ENCODE results near the gene ZMIZ2. TPM values are rescaled to one million over a fixed set of nuclear protein-coding genes. Genes with fewer than 3 reads are reported as not detected.

The ZMIZ2 gene
- total and polyA plus RNA-seq, 9 of the 15 experiments (the other 6 are each of a cell fraction or from before 2014, with no cell fraction given) = 0.13 to 40.3 (median 4.9) TPM

DNA sequence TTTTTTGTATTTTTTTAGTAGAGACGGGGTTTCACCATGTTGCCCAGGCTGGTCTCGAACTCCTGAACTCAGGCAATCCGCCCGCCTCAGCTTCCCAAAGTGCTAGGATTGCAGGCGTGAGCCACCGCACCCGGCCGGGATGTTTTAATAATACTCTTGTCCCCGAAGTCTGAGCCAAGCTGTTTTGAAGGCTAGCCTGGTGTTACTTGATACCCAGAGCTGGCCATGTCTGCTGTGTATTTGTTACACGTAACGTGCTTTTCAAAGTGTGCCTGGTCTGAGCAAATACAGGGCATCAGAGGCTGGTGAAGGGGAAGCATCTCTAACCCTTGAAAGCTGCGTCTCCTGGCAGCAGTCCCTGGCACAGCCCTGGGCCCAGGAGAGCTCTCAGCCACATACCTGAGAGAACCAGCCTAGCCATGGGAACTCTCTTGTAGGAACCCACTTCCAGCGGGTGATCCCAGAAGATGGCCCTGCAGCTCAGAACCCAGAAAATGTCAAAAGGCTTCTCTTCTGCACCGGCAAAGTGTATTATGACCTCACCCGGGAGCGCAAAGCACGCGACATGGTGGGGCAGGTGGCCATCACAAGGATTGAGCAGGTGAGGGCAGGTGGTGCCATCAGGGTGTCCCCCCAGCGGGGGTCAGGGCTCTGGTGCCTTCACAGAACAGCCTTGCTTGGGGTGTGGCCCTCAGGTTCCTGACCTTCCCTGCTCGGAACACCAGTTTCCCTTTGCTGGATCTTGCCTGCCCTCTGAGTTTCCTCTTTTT lies 41.7 kb upstream of the ZMIZ2 start:
- in situ Hi-C loops (cut with MboI) = no loop called here
- ChIA-PET POLR2A (no interaction called here), CTCF (ENCODE audit: low intra/inter-chr PET ratio) (no interaction called here)
- intact Hi-C loops (cut with micrococcal nuclease) = no loop called here
- 93% methylated on average over 19 of the region's 20 CpGs for WGBS (ENCODE audit: insufficient coverage, low coverage, missing lambda C conversion rate)
- TF ChIP-seq ZC3H8 (IDR thresholded peaks at IDR 0.05) (no peak), ZNF707 (CRISPR knock-in tag; conservative IDR thresholded peaks at IDR 0.05) (no peak)
- no peak overlapping the region for H3K27ac ChIP-seq (ENCODE audit: extremely low read depth, low read depth, low read length)
- DNase-seq (ENCODE audit: extremely low read depth in 1 of 4, low spot score in 3 of 4) (peak in 2 of 4 experiments; percentile 4), FAIRE-seq (no peak), ATAC-seq (no peak)
- no peaks in the 10 kb centered on the region for H4K20me1 ChIP-seq (replicated peaks; ENCODE audit: control insufficient read depth, insufficient read depth, low read length)
- no peak overlapping the region for H2AFZ ChIP-seq (ENCODE audit: low read depth, low read length)
- H3K9ac ChIP-seq (ENCODE audit: insufficient read depth in 1 of 2, low read depth in 2 of 2, low read length in 2 of 2) = no peak overlapping the region; a peak in 2 of 4 replicates
- H3K4me2 ChIP-seq (ENCODE audit: insufficient read depth, low read length) = no peak overlapping the region
- H3K27me3 ChIP-seq (ENCODE audit: control insufficient read depth in 2 of 2, insufficient read depth in 2 of 2, low read length in 2 of 2) = no peaks in the 10 kb centered on the region
- no peaks in the 10 kb centered on the region for H3K79me2 ChIP-seq (ENCODE audit: control insufficient read depth, insufficient read depth, low read length)
- BruUV-seq (replicated peaks) = no TSS peak
- peaks cover 1 to 9% of the 10 kb centered on the region in 2 experiments; a peak in 3 of 5 replicates for H3K4me1 ChIP-seq (replicated peaks in 1 of 2; ENCODE audit: control insufficient read depth in 2 of 2, insufficient read depth in 2 of 2, low read length in 2 of 2)
- no peak overlapping the region for H3K4me3 ChIP-seq
- H3K36me3 ChIP-seq (ENCODE audit: control insufficient read depth, insufficient read depth, low read length) = peaks cover 38% of the 10 kb centered on the region; the same call in 2 of the 3 replicates
- no peaks in the 10 kb centered on the region for H3K9me3 ChIP-seq (replicated peaks; ENCODE audit: control insufficient read depth, insufficient read depth, low read depth, low read length)
- H3K9me1 ChIP-seq (ENCODE audit: control insufficient read depth, insufficient read depth, low read length) = peaks cover 3% of the 10 kb centered on the region

DNA sequence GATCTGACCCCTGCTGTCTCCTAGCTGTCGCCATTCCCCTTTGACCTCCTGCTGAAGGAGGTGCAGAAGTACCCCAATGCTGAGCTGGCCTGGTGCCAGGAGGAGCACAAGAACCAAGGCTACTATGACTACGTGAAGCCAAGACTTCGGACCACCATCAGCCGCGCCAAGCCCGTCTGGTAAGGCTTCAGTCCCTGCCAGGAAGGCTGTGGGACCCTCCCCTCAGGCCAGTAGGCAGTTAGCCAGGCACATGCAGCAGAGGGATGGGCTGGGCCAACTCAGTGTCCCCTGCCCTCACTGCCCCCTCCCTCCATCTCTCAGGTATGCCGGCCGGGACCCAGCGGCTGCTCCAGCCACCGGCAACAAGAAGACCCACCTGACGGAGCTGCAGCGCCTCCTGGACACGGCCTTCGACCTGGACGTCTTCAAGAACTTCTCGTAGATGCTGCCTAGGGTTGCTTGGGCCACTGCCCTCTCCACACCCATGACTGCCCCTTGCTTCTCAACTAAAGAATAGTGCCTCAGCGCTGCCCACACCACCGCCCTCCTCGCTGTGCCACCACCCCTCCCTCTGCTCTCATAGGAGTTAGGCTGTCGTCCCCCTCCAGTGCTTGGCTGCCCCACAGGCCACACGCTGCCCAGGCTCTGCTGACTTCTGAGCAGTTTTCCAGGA lies 41.0 kb upstream of the ZMIZ2 start:
- POLR2A ChIA-PET = no interaction called here
- Histone ChIP-seq H3K4me3 (no peak overlapping the region), H3K36me3 (ENCODE audit: control insufficient read depth, insufficient read depth, low read length) (peaks cover 34% of the 10 kb centered on the region; the same call in 2 of the 3 replicates), H4K20me1 (replicated peaks; ENCODE audit: control insufficient read depth, insufficient read depth, low read length) (no peaks in the 10 kb centered on the region), H3K79me2 (ENCODE audit: control insufficient read depth, insufficient read depth, low read length) (no peaks in the 10 kb centered on the region), H2AFZ (ENCODE audit: low read depth, low read length) (no peak overlapping the region), H3K4me1 (replicated peaks in 1 of 2; ENCODE audit: control insufficient read depth in 2 of 2, insufficient read depth in 2 of 2, low read length in 2 of 2) (peaks cover 7 to 13% of the 10 kb centered on the region in 2 experiments; a peak in 4 of 5 replicates), H3K9ac (ENCODE audit: insufficient read depth in 1 of 2, low read depth in 2 of 2, low read length in 2 of 2) (no peak overlapping the region), H3K27me3 (ENCODE audit: control insufficient read depth in 2 of 2, insufficient read depth in 2 of 2, low read length in 2 of 2) (no peaks in the 10 kb centered on the region), H3K9me3 (replicated peaks; ENCODE audit: control insufficient read depth, insufficient read depth, low read depth, low read length) (no peaks in the 10 kb centered on the region), H3K9me1 (ENCODE audit: control insufficient read depth, insufficient read depth, low read length) (peaks cover 3% of the 10 kb centered on the region), H3K4me2 (ENCODE audit: insufficient read depth, low read length) (no peak overlapping the region), H3K27ac (ENCODE audit: extremely low read depth, low read depth, low read length) (no peak overlapping the region)
- CTCF ChIA-PET (ENCODE audit: low intra/inter-chr PET ratio) = no interaction called here
- ATAC-seq = no peak
- peak in 2 of 4 experiments; percentile 5 to 7 for DNase-seq (ENCODE audit: extremely low read depth in 1 of 4, low spot score in 3 of 4)
- intact Hi-C loops (cut with micrococcal nuclease) (no loop called here), in situ Hi-C loops (cut with MboI) (no loop called here)
- WGBS (ENCODE audit: insufficient coverage, low coverage, missing lambda C conversion rate) = 89% methylated on average over 20 of the region's 21 CpGs
- no TSS peak for BruUV-seq (replicated peaks)
- no peak for FAIRE-seq
- TF ChIP-seq HNRNPLL (IDR thresholded peaks at IDR 0.05; ENCODE audit: low read depth, low read length, poor library complexity, severe bottlenecking) (no peak), MCM7 (IDR thresholded peaks at IDR 0.05) (no peak), SP2 (IDR thresholded peaks at IDR 0.05; ENCODE audit: extremely low read depth, low read depth, low read length, poor library complexity, severe bottlenecking) (no peak), C11orf30 (IDR thresholded peaks at IDR 0.05; ENCODE audit: low read depth) (no peak), CEBPB (tag; IDR thresholded peaks at IDR 0.05) (no peak), ZC3H4 (CRISPR knock-in tag; IDR thresholded peaks at IDR 0.05; ENCODE audit: borderline replicate concordance) (no peak)
- TF ChIP-seq, protein P1, sequence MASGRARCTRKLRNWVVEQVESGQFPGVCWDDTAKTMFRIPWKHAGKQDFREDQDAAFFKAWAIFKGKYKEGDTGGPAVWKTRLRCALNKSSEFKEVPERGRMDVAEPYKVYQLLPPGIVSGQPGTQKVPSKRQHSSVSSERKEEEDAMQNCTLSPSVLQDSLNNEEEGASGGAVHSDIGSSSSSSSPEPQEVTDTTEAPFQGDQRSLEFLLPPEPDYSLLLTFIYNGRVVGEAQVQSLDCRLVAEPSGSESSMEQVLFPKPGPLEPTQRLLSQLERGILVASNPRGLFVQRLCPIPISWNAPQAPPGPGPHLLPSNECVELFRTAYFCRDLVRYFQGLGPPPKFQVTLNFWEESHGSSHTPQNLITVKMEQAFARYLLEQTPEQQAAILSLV (tag; IDR thresholded peaks at IDR 0.05) = no peak
- TF ChIP-seq, protein P2, sequence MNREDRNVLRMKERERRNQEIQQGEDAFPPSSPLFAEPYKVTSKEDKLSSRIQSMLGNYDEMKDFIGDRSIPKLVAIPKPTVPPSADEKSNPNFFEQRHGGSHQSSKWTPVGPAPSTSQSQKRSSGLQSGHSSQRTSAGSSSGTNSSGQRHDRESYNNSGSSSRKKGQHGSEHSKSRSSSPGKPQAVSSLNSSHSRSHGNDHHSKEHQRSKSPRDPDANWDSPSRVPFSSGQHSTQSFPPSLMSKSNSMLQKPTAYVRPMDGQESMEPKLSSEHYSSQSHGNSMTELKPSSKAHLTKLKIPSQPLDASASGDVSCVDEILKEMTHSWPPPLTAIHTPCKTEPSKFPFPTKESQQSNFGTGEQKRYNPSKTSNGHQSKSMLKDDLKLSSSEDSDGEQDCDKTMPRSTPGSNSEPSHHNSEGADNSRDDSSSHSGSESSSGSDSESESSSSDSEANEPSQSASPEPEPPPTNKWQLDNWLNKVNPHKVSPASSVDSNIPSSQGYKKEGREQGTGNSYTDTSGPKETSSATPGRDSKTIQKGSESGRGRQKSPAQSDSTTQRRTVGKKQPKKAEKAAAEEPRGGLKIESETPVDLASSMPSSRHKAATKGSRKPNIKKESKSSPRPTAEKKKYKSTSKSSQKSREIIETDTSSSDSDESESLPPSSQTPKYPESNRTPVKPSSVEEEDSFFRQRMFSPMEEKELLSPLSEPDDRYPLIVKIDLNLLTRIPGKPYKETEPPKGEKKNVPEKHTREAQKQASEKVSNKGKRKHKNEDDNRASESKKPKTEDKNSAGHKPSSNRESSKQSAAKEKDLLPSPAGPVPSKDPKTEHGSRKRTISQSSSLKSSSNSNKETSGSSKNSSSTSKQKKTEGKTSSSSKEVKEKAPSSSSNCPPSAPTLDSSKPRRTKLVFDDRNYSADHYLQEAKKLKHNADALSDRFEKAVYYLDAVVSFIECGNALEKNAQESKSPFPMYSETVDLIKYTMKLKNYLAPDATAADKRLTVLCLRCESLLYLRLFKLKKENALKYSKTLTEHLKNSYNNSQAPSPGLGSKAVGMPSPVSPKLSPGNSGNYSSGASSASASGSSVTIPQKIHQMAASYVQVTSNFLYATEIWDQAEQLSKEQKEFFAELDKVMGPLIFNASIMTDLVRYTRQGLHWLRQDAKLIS (CRISPR knock-in tag; IDR thresholded peaks at IDR 0.05) = no peak
